SK-N-SH (cell line): ENCODE measurements around the gene CABLES2. TPM values are rescaled to one million over a fixed set of nuclear protein-coding genes. Genes with fewer than 3 reads are reported as not detected.

Experiments
- CTCF ChIA-PET: fragments of 300-600, 350-600 bp; formaldehyde crosslinking; extraction: SDS; loops from one replicate; lab custom pipeline; 2021; lab: Yijun Ruan, JAX
- POLR2A ChIA-PET: fragments of 350-600 bp; sonication (Branson Sonifier 250); formaldehyde crosslinking; extraction: SDS; loops from one replicate; lab custom pipeline; 2020; ENCODE audit warnings: antibody characterized with exemption, inconsistent platforms; lab: Yijun Ruan, JAX
- DNase-seq: peaks from one replicate; pipeline ENCODE4 v3.0.0; 2012
- H2AFZ ChIP-seq: fragments of 200-600 bp; sonication (generic); 2 replicates; pipeline ENCODE4 v1.8.1; 2016; ENCODE audit warnings: antibody characterized with exemption, mild to moderate bottlenecking, low read depth
- H3F3A ChIP-seq: fragments of 200-600 bp; sonication (generic); replicated peaks from 2 replicates; pipeline ENCODE3; 2016; ENCODE audit warnings: antibody characterized with exemption, mild to moderate bottlenecking; ENCODE audit not compliant: insufficient read depth
- H3K27ac ChIP-seq, 2 experiments: fragments of 200-500 bp in 1 of 2; fragments of 200-600 bp in 1 of 2; sonication (Bioruptor generic) in 1 of 2; sonication (generic), shearing (Covaris generic) in 1 of 2; 2 replicates each; pipeline versions ENCODE4 v1.5.1 to v1.6.1; 2014 to 2016; ENCODE audit warnings: low read depth in 2 of 2, inconsistent platforms in 1 of 2, low read length in 1 of 2, mild to moderate bottlenecking in 1 of 2, mixed read lengths in 1 of 2
- H3K27me3 ChIP-seq: fragments of 200-600 bp; sonication (generic), shearing (Covaris generic); 2 replicates; pipeline ENCODE4 v1.6.1; 2016; ENCODE audit warnings: mixed run types; ENCODE audit not compliant: insufficient read depth
- H3K36me3 ChIP-seq, 2 experiments: fragments of 200-500 bp in 1 of 2; fragments of 200-600 bp in 1 of 2; sonication (Bioruptor generic) in 1 of 2; sonication (generic) in 1 of 2; replicated peaks in 1 of 2; 2 replicates each; pipeline versions ENCODE3 to v1.5.1; 2014 to 2016; ENCODE audit warnings: low read length in 1 of 2, mild to moderate bottlenecking in 1 of 2; ENCODE audit not compliant: insufficient read depth in 2 of 2, control insufficient read depth in 1 of 2
- H3K4me1 ChIP-seq, 2 experiments: fragments of 200-500 bp in 1 of 2; fragments of 200-600 bp in 1 of 2; sonication (Bioruptor generic) in 1 of 2; sonication (generic), shearing (Covaris generic) in 1 of 2; 2 replicates each; pipeline versions ENCODE4 v1.5.1 to v1.6.1; 2014 to 2016; ENCODE audit warnings: low read depth in 1 of 2, low read length in 1 of 2, mixed run types in 1 of 2; ENCODE audit not compliant: insufficient read depth in 2 of 2, control insufficient read depth in 1 of 2
- H3K4me2 ChIP-seq: fragments of 200-600 bp; sonication (generic), shearing (Covaris generic); 2 replicates; pipeline ENCODE4 v1.6.1; 2017; ENCODE audit warnings: mixed run types
- H3K4me3 ChIP-seq, 2 experiments: fragments of 200-500 bp in 1 of 2; fragments of 200-600 bp in 1 of 2; sonication (Bioruptor generic) in 1 of 2; sonication (generic), shearing (Covaris generic) in 1 of 2; 2 replicates each; pipeline versions ENCODE4 v1.5.1 to v1.8.1; 2014 to 2016; ENCODE audit warnings: low read depth in 2 of 2, inconsistent platforms in 1 of 2, low read length in 1 of 2, mild to moderate bottlenecking in 1 of 2, mixed read lengths in 1 of 2, moderate library complexity in 1 of 2
- H3K79me2 ChIP-seq: fragments of 200-600 bp; sonication (generic); 2 replicates; pipeline ENCODE4 v1.8.1; 2017; ENCODE audit warnings: mild to moderate bottlenecking; ENCODE audit not compliant: insufficient read depth
- H3K9ac ChIP-seq: fragments of 200-600 bp; sonication (generic); 2 replicates; pipeline ENCODE4 v1.6.1; 2017; ENCODE audit warnings: mixed run types
- H3K9me2 ChIP-seq: fragments of 200-600 bp; sonication (generic); 2 replicates; pipeline ENCODE4 v1.6.1; 2017; ENCODE audit warnings: mixed run types
- H3K9me3 ChIP-seq: fragments of 200-600 bp; sonication (generic); 2 replicates; pipeline ENCODE4 v1.6.1; 2017; ENCODE audit warnings: mixed run types, mild to moderate bottlenecking, moderate library complexity
- H4K20me1 ChIP-seq: fragments of 200-600 bp; sonication (generic); 2 replicates; pipeline ENCODE4 v1.6.1; 2017; ENCODE audit warnings: mild to moderate bottlenecking, mixed run types; ENCODE audit not compliant: insufficient read depth
- CHD2 ChIP-seq: fragments of 150-350 bp; IDR thresholded peaks from 2 replicates; pipeline ENCODE4 v1.6.1; 2018; ENCODE audit warnings: low read length; ENCODE audit not compliant: partially characterized antibody
- EZH2phosphoT487 ChIP-seq: fragments of 200-600 bp; sonication (generic); IDR thresholded peaks from 2 replicates; pipeline ENCODE4 v1.6.1; 2017; ENCODE audit warnings: low read depth, mixed run types, mild to moderate bottlenecking, antibody characterized with exemption, moderate library complexity, borderline replicate concordance
- FOSL2 ChIP-seq: IDR thresholded peaks from 2 replicates; pipeline ENCODE4 v1.4.0; 2012; ENCODE audit warnings: low read depth, mild to moderate bottlenecking, moderate library complexity, borderline replicate concordance
- FOXJ3 ChIP-seq: sonication (generic); formaldehyde crosslinking; IDR thresholded peaks from 2 replicates; pipeline ENCODE4 v1.5.1; 2020; ENCODE audit warnings: mild to moderate bottlenecking, missing genetic modification reagents
- FOXM1 ChIP-seq: IDR thresholded peaks from 2 replicates; pipeline ENCODE4 v1.4.0; 2012; ENCODE audit warnings: low read depth, mild to moderate bottlenecking
- GABPA ChIP-seq: IDR thresholded peaks from 2 replicates; pipeline ENCODE4 v1.4.0; 2012; ENCODE audit warnings: low read depth, mild to moderate bottlenecking
- GATA2 ChIP-seq: sonication (generic); formaldehyde crosslinking; IDR thresholded peaks from 2 replicates; pipeline ENCODE4 v1.5.0; 2020; ENCODE audit warnings: mild to moderate bottlenecking, missing genetic modification reagents
- JUND ChIP-seq: IDR thresholded peaks from 2 replicates; pipeline ENCODE4 v1.4.0; 2012
- MAX ChIP-seq: IDR thresholded peaks from 2 replicates; pipeline ENCODE4 v1.4.0; 2012; ENCODE audit warnings: low read depth
- MEF2A ChIP-seq: IDR thresholded peaks from 2 replicates; pipeline ENCODE4 v1.4.0; 2012; ENCODE audit warnings: low read depth, borderline replicate concordance
- MXI1 ChIP-seq: IDR thresholded peaks from 2 replicates; pipeline ENCODE4 v1.6.1; 2012; ENCODE audit warnings: mild to moderate bottlenecking, low read depth, low read length, improper control_type of control experiment
- PBX3 ChIP-seq: IDR thresholded peaks from 2 replicates; pipeline ENCODE4; 2012
- RAD21 ChIP-seq: IDR thresholded peaks from 2 replicates; pipeline ENCODE4 v1.6.1; 2012; ENCODE audit warnings: mild to moderate bottlenecking, low read length
- RCOR1 ChIP-seq: fragments of 150-350 bp; IDR thresholded peaks from 2 replicates; pipeline ENCODE4 v1.6.1; 2017; ENCODE audit warnings: antibody characterized with exemption, low read length
- REST ChIP-seq: IDR thresholded peaks from 2 replicates; pipeline ENCODE4 v1.6.1; 2012; ENCODE audit warnings: mild to moderate bottlenecking, low read depth, low read length, moderate library complexity
- RXRA ChIP-seq: IDR thresholded peaks from 2 replicates; pipeline ENCODE4 v1.4.0; 2012; ENCODE audit warnings: low read depth, mild to moderate bottlenecking, borderline replicate concordance
- SIN3A ChIP-seq: IDR thresholded peaks from 2 replicates; pipeline ENCODE4 v1.6.1; 2012; ENCODE audit warnings: low read depth, mild to moderate bottlenecking, low read length, moderate library complexity, borderline replicate concordance
- SMC3 ChIP-seq: IDR thresholded peaks from 2 replicates; pipeline ENCODE4 v1.6.1; 2012; ENCODE audit warnings: low read depth, low read length, improper control_type of control experiment
- USF1 ChIP-seq: IDR thresholded peaks from 2 replicates; pipeline ENCODE4 v1.4.0; 2012; ENCODE audit warnings: low read depth, borderline replicate concordance
- USF2 ChIP-seq: fragments of 150-350 bp; IDR thresholded peaks from 2 replicates; pipeline ENCODE4 v1.6.1; 2017; ENCODE audit warnings: antibody characterized with exemption, low read length, low read depth, borderline replicate concordance
- WGBS: methylation state at CpG from one replicate; pipeline ENCODE4 v1.1.6; 2017; ENCODE audit warnings: low lambda C conversion rate; 5-methylcytosine and 5-hydroxymethylcytosine counted together
- polyA plus RNA-seq, 3 experiments: library from polyadenylated mRNA; depleted of rRNA; stranded (reverse); fragments of >200 nt; gene quantifications; 2 replicates each; pipeline ENCODE4 v1.2.3, GENCODE V29; 2012

CABLES2 gene
- polyA plus RNA-seq, 1 of the 3 experiments (the other 2 are of a cell fraction): 4.8 TPM

- no peak overlapping the region for H3K27ac ChIP-seq
- peaks cover 5% of the 10 kb centered on the region; the same call in 1 of the 2 replicates for H4K20me1 ChIP-seq
- no peak for TF ChIP-seq GATA2 (CRISPR knock-in tag)
- no peak for TF ChIP-seq CHD2
- TF ChIP-seq REST: no peak
- TF ChIP-seq JUND: no peak
- no peak for TF ChIP-seq RCOR1
- TF ChIP-seq GABPA: no peak
- no peak for TF ChIP-seq EZH2phosphoT487
- TF ChIP-seq RAD21: no peak
- no peak for TF ChIP-seq SIN3A
- TF ChIP-seq FOXJ3 (CRISPR knock-in tag): no peak
- no peak for TF ChIP-seq PBX3
- no peak for TF ChIP-seq RXRA
- TF ChIP-seq MXI1: no peak
- TF ChIP-seq MAX: no peak
- no peak for TF ChIP-seq USF1
- TF ChIP-seq FOXM1: no peak
- no peak for TF ChIP-seq FOSL2
- TF ChIP-seq USF2: no peak
- no peak for TF ChIP-seq MEF2A
- TF ChIP-seq SMC3: no peak
- TF ChIP-seq, all 33 proteins: peak for 0
- H3K4me1 ChIP-seq: peaks cover 0 to 52% of the 10 kb centered on the region in 2 experiments; a peak in 1 of 4 replicates
- H3K9ac ChIP-seq: no peak overlapping the region
- H3F3A ChIP-seq: no peaks in the 10 kb centered on the region
- H3K27me3 ChIP-seq: no peaks in the 10 kb centered on the region
- no peaks in the 10 kb centered on the region for H3K9me3 ChIP-seq
- no peaks in the 10 kb centered on the region for H3K36me3 ChIP-seq
- DNase-seq: no peak
- no peak overlapping the region for H3K4me3 ChIP-seq
- 77% methylated on average over 12 of the region's 12 CpGs for WGBS
- POLR2A ChIA-PET: interaction anchor here (1.0 to 1.7 kb wide), 2 partner anchors 18 to 234 kb away, joined by 3 to 5 read pairs; partner anchors contain the start of gene SLCO4A1
- H2AFZ ChIP-seq: no peak overlapping the region
- H3K4me2 ChIP-seq: no peak overlapping the region
- H3K79me2 ChIP-seq: peaks cover 7% of the 10 kb centered on the region; the same call in 1 of the 2 replicates
- CTCF ChIA-PET: interaction anchor here (0.6 to 4.2 kb wide), 54 partner anchors 9 to 971 kb away, joined by 3 to 65 read pairs (median 5); partner anchors contain the start of genes ADRM1 and LAMA5
- H3K9me2 ChIP-seq: no peaks in the 10 kb centered on the region
These were observed 2.2 kb upstream of the CABLES2 start for GRCh38 chr20:62409086-62409853.
